Measurements from ENCODE around the gene WFDC10A.

GRCh38 chr20:45647441-45648050 lies 18.0 kb downstream of the WFDC10A start:
- TF ChIP-seq ZNF274 (IDR thresholded peaks at IDR 0.05; ENCODE audit: low read depth, low read length) (no peak), SUZ12 (IDR thresholded peaks at IDR 0.05; ENCODE audit: extremely low read depth, insufficient read depth, insufficient read length) (no peak), YY1 (IDR thresholded peaks at IDR 0.05; ENCODE audit: insufficient read depth, insufficient read length) (no peak)

All from NT2/D1 (cell line).